SK-N-MC (cell line): ENCODE data around the gene SLC10A7.

Source experiments
- DNase-seq: peaks from one replicate; pipeline ENCODE4 v3.0.0-alpha.2; 2011; ENCODE audit warnings: low read depth, low spot score
- H3K27ac ChIP-seq: fragments of 200-600 bp; sonication (generic); 2 replicates; pipeline ENCODE4 v1.5.1; 2016; ENCODE audit warnings: mixed run types
- H3K36me3 ChIP-seq: fragments of 200-600 bp; sonication (generic); 2 replicates; pipeline ENCODE4 v1.6.1; 2017; ENCODE audit warnings: antibody characterized with exemption, low read length, mixed read lengths; ENCODE audit not compliant: insufficient read depth
- H3K4me3 ChIP-seq: fragments of 200-600 bp; sonication (generic); 2 replicates; pipeline ENCODE4 v1.5.1; 2016
- H3K9ac ChIP-seq: fragments of 200-600 bp; sonication (generic); 2 replicates; pipeline ENCODE4 v1.8.0; 2017; ENCODE audit warnings: mixed run types, mixed read lengths; ENCODE audit not compliant: insufficient read length
- H3K9me3 ChIP-seq: fragments of 200-600 bp; sonication (generic); 2 replicates; pipeline ENCODE4 v1.6.1; 2017; ENCODE audit warnings: low read depth, mild to moderate bottlenecking, antibody characterized with exemption, low read length, moderate library complexity, mixed read lengths
- EZH2 ChIP-seq: fragments of 200-600 bp; sonication (generic); IDR thresholded peaks from one replicate; pipeline ENCODE4 v1.6.1; 2017; ENCODE audit warnings: antibody characterized with exemption
- FOXP2 ChIP-seq: optimal IDR thresholded peaks from 2 replicates; pipeline ENCODE3; 2011; ENCODE audit warnings: mild to moderate bottlenecking, moderate library complexity; ENCODE audit not compliant: insufficient read depth; ENCODE audit errors: extremely low read length, control extremely low read depth
- POLR2AphosphoS5 ChIP-seq: IDR thresholded peaks from 2 replicates; pipeline ENCODE4 v1.6.1; 2012; ENCODE audit warnings: mild to moderate bottlenecking, low read depth, low read length, borderline replicate concordance

The SLC10A7 gene

DNA sequence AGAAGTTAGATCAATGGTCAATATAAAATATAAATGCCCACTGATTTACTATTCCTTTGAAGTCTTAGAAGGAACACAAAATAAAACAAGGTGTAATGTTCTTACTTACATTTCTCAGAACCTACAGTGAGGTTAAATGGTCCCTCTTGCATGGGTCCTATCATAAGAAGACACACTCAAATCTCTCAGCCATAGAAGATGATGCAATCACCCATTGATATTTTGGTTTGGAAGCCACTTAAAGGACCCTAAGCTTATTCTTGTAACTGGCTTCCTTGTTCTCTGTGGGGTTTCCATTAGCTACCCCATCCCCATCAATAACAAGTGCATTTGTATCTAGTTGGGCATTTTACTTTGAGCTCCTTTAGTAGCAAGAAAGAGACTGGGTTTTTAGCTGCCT lies 292.3 kb downstream of the SLC10A7 start:
- TF ChIP-seq FOXP2 (no peak), POLR2AphosphoS5 (no peak), EZH2 (no peak)
- no peak overlapping the region for H3K27ac ChIP-seq
- no peaks in the 10 kb centered on the region for H3K9me3 ChIP-seq
- no peaks in the 10 kb centered on the region for H3K36me3 ChIP-seq
- no peak for DNase-seq
- no peak overlapping the region for H3K4me3 ChIP-seq
- H3K9ac ChIP-seq, result no peak overlapping the region

DNA sequence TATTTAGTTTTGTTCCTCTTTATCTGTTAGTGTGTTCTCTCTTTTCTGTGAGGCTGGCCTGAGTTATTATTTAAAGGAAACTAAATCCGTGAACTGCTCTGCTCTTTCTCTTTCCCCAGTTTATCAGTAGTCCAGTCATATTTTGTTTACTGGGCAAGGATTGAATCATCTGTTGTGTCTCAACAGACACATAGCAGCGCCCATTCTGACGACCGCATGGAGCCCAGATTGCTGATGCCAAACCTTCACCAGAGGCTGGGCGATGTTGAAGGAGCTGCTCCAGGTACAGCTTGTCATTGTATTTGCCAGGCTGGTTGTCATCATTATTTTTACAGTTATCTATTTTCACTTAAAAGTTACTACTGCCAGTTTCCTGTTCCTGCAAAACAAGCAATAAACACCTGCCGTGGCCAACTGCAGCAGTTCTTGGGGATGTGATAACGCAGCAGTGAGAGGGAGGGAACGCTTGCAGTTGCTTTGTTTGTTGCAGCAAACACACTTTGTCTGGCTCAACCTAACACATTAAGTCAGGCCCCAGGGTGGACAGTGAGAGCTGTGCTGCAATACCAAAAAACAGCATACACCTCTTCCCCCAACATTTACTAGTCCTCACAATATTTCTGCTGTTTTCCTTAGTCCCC lies 297.3 kb downstream of the SLC10A7 start:
- TF ChIP-seq EZH2 (no peak), FOXP2 (no peak), POLR2AphosphoS5 (no peak)
- no peak overlapping the region for H3K27ac ChIP-seq
- no peaks in the 10 kb centered on the region for H3K36me3 ChIP-seq
- no peak overlapping the region for H3K9ac ChIP-seq
- no peak for DNase-seq
- no peaks in the 10 kb centered on the region for H3K9me3 ChIP-seq
- H3K4me3 ChIP-seq, result no peak overlapping the region

DNA sequence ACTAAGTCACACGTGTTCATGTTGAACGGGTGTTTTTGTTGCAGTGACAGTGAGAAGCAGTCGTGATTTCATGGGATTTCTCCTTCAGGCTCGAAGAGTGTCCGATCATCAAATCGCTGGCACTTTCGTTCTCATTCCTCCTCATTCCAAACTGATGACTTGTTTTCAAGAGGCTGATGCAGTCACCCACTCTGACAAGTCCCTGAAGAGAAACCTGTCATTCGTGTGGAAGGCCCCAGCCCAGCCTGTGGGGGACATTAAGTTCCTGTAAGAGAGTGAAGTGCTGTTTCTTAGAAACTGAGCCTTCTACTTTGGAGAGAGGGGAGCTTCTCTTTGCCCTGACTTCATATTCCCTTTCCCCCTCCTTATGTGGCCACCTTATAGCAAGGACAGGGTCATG lies 299.4 kb downstream of the SLC10A7 start:
- DNase-seq, result no peak
- Histone ChIP-seq H3K4me3 (no peak overlapping the region), H3K36me3 (no peaks in the 10 kb centered on the region), H3K9ac (no peak overlapping the region), H3K27ac (no peak overlapping the region), H3K9me3 (no peaks in the 10 kb centered on the region)
- TF ChIP-seq FOXP2 (no peak), POLR2AphosphoS5 (no peak), EZH2 (no peak)

DNA sequence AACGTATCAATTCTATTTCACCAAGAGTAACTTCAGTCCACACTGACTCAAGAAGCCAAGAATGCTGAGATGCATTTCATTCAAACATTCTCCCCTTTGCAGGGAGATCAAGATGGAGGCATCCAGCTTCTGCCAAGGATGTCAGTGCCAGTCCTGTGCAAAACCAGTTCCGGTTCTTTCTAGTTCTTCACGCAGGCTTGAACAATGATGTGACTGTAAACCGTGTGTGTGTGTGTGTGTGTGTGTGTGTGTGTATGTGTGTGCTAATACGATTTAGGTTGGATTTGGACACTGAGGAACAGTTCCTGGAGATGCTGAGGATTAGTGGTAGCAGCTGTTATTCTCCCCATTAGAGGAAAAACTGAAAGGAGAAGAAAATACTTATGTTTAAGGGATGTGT lies 307.5 kb downstream of the SLC10A7 start, which contains the start of gene REELD1:
Gene REELD1 (plus strand): TSS at position 301 of the 400 bp plus-strand sequence. CDS start 2,415 bp downstream, outside the sequence.
- Histone ChIP-seq H3K27ac (no peak within 1 kb of the TSS), H3K4me3 (no peak within 1 kb of the TSS), H3K9me3 (no peaks in the 10 kb centered on the region), H3K9ac (no peak within 1 kb of the TSS), H3K36me3 (no peaks in the 10 kb centered on the region)
- DNase-seq, result no peak
- TF ChIP-seq EZH2 (no peak), POLR2AphosphoS5 (no peak)

DNA sequence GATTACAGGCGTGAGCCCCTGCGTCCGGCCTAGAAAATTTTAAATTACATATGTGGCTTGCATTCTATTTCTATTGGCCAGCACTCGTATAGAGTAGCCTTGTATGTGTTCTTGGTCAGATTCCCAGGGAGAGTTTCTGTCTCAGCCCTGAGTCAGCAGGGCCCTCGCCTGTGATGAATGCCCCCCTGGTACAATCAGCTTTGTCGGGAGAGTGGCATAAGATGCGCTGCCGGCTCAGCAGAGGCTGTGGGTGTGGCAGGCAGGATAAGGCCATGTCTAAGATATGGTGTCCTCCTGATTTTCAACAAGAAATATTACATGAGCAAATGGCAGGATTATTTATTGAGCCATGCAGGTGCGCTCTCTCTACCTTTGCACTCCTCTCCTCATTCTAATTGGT lies 309.0 kb downstream of the SLC10A7 start:
- TF ChIP-seq POLR2AphosphoS5, result no peak
- no peak for TF ChIP-seq FOXP2
- no peak for TF ChIP-seq EZH2

DNA sequence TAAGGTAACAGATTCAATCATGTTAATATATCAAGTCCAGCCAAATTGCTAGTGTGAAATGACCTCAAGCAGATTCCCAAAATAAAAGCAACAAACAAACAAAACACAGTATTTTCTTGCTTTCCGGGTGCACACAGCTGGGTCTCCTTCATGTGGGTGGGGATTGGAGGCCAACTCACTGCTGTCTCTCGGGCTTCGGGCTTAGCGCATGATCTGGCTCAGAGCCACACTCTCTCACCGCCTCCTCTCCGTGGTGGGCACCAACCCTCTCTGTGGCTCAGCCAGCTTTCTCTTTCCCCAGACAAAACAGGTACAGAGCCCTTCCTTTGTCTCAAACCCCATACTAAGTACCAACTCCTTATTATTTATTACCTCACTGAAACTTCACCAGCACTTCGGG lies 310.3 kb downstream of the SLC10A7 start:
- H3K9ac ChIP-seq, result no peak overlapping the region
- no peaks in the 10 kb centered on the region for H3K9me3 ChIP-seq
- H3K27ac ChIP-seq, result no peak overlapping the region
- TF ChIP-seq FOXP2 (no peak), EZH2 (no peak), POLR2AphosphoS5 (no peak)
- H3K4me3 ChIP-seq, result no peak overlapping the region
- DNase-seq, result no peak
- H3K36me3 ChIP-seq, result no peaks in the 10 kb centered on the region

More for the DNA sequence above, 309.0 kb downstream of the SLC10A7 start:
- DNase-seq, result no peak
- Histone ChIP-seq H3K9me3 (no peaks in the 10 kb centered on the region), H3K9ac (no peak overlapping the region), H3K27ac (no peak overlapping the region), H3K4me3 (no peak overlapping the region), H3K36me3 (no peaks in the 10 kb centered on the region)

DNA sequence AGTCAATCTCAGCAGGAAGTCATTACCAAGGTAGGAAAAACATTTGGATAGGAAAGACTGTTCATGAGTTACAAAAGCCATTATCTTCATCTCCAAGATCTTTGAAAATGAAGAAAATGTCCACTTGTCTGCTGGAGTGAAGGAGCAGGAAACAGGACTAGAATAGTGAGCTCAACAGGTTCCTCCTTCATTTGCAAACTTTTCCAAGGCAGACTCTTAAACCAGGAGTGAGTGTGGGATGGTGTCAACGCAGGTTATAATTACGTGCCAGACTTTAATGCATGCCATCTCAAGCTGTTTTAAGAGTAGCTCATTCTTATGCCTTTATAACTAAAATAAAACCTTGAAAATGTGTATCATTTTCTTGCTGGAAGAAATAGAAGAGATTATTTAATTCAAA lies 310.9 kb downstream of the SLC10A7 start:
- Histone ChIP-seq H3K9me3 (no peaks in the 10 kb centered on the region), H3K27ac (no peak overlapping the region), H3K36me3 (no peaks in the 10 kb centered on the region), H3K9ac (no peak overlapping the region), H3K4me3 (no peak overlapping the region)
- DNase-seq, result no peak
- TF ChIP-seq EZH2 (no peak), FOXP2 (no peak), POLR2AphosphoS5 (no peak)

DNA sequence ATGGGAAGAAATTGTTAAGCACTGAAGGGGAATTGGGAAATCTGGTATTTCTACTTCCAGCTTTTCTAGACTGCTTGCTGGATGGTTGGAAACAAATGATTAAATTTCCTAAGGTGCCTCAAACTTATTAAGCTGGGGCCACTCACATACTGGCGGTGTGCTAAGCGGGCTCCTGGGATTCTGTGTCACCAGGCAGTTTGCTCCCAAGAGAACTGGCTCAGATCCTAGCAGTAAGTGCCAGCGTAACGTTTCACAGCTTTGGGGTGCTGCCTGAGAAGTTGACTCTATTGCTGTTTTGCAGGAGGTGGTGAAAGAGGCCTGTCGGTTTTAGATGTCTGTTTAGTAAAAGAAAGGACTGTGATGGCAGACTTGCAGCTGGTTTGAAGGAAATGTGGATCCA lies 314.3 kb downstream of the SLC10A7 start:
- no peak overlapping the region for H3K9ac ChIP-seq
- DNase-seq, result no peak
- TF ChIP-seq POLR2AphosphoS5, result no peak

More for the DNA sequence above, 314.3 kb downstream of the SLC10A7 start:
- no peaks in the 10 kb centered on the region for H3K36me3 ChIP-seq
- no peaks in the 10 kb centered on the region for H3K9me3 ChIP-seq
- no peak overlapping the region for H3K27ac ChIP-seq
- no peak overlapping the region for H3K4me3 ChIP-seq
